ENCODE measurements around the gene MPI.

The MPI gene

GRCh38 chr15:74889883-74890664 lies at the start of gene MPI:
Gene MPI (plus strand): TSS chr15:74890042. CDS start chr15:74890074, 32 bp downstream.
- peak; percentile 84 to 87 for DNase-seq

GRCh38 chr15:74840851-74841775 lies 48.7 kb upstream of the MPI start:
- no peak for DNase-seq

- no peak for DNase-seq
Observed at GRCh38 chr15:74841891-74842373, 47.9 kb upstream of the MPI start.

GRCh38 chr15:74842581-74843444 lies 47.0 kb upstream of the MPI start, which contains the start of gene ULK3:
Gene ULK3 (minus strand): TSS chr15:74843156. CDS start chr15:74843105, 51 bp downstream.
- DNase-seq: peak; percentile 91 to 92

GRCh38 chr15:74843445-74843828 lies 46.4 kb upstream of the MPI start:
- no peak for DNase-seq

- DNase-seq: peak in 1 of 2 donors; percentile 15
Observed at GRCh38 chr15:74843891-74844299, 45.9 kb upstream of the MPI start.

GRCh38 chr15:74844319-74845207 lies 45.3 kb upstream of the MPI start:
- DNase-seq: no peak

- peak; percentile 36 to 58 for DNase-seq
Observed at GRCh38 chr15:74845208-74845568, 44.7 kb upstream of the MPI start.

GRCh38 chr15:74845581-74845980 lies 44.3 kb upstream of the MPI start:
- peak in 1 of 2 donors; percentile 30 for DNase-seq

GRCh38 chr15:74847432-74847831 lies 42.4 kb upstream of the MPI start:
- DNase-seq: no peak

GRCh38 chr15:74850393-74850792 lies 39.4 kb upstream of the MPI start:
- no peak for DNase-seq

GRCh38 chr15:74851960-74852359 lies 37.9 kb upstream of the MPI start:
- no peak for DNase-seq

- DNase-seq: no peak
Observed at GRCh38 chr15:74854453-74855022, 35.3 kb upstream of the MPI start.

GRCh38 chr15:74855857-74856256 lies 34.0 kb upstream of the MPI start:
- no peak for DNase-seq

- DNase-seq: no peak
Observed at GRCh38 chr15:74856537-74856936, 33.3 kb upstream of the MPI start.

GRCh38 chr15:74857082-74857655 lies 32.7 kb upstream of the MPI start:
- no peak for DNase-seq

GRCh38 chr15:74857671-74858368 lies 32.0 kb upstream of the MPI start:
- DNase-seq: no peak

- DNase-seq: no peak
Observed at GRCh38 chr15:74858369-74858740, 31.5 kb upstream of the MPI start.

GRCh38 chr15:74863239-74864056 lies 26.4 kb upstream of the MPI start:
- no peak for DNase-seq

Measured in CD4-positive, alpha-beta T cell treated with Interleukin-4 for 1 hour (primary cell).